Middle frontal gyrus (tissue), 1 donor: ENCODE data around the gene HAS3.
"Not testable (repeated sequence)": the region's sequence is repeated elsewhere in the genome, so short reads cannot be mapped to it uniquely, and the experiment has no call there.

Experiments used
- DNase-seq: peaks from one replicate; pipeline ENCODE4 v3.0.0-alpha.2; 2015; ENCODE audit warnings: low spot score; ENCODE audit errors: extremely low spot score

The HAS3 gene

DNA sequence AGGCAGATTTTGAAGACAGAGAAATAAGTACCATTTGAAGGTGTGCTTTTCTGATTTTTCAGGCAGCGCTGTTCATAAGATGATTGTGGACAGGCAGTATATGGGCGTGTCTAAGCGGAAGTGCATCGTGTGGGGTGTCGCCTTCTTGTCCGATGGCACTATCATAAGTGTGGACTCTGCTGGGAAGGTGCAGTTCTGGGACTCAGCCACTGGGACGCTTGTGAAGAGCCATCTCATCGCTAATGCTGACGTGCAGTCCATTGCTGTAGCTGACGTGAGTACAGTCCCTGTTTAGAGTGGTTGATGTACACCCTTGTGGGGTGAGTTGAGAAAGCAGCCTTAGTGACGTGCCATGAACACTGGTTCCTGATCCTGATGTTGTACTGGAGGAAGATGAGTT lies 37.7 kb downstream of the HAS3 start:
- no peak for DNase-seq

DNA sequence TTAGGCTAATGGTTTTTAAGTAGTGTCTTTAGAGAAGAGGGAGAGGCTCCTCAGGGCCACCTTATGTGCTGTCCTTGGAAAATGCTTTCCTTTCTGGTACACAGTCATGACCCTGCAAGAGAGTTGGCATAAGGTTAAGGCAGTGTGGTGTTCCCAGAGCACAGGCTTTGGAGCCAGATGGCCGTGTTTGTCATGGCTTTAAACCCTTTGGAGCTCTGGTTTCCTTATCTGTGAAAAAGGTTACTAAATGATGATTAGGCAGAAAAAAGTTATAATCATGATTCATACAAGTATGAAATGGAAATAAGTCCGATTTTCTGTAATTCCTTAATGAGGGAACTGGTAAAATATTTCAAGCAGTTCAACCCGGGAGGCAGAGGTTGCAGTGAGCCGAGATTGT lies 40.2 kb downstream of the HAS3 start:
- no peak for DNase-seq

GRCh38 chr16:69149621-69150020 lies 44.2 kb downstream of the HAS3 start:
- DNase-seq = not testable (repeated sequence)

- peak; percentile 73 for DNase-seq
Measured at GRCh38 chr16:69150146-69150865, 44.9 kb downstream of the HAS3 start.

DNA sequence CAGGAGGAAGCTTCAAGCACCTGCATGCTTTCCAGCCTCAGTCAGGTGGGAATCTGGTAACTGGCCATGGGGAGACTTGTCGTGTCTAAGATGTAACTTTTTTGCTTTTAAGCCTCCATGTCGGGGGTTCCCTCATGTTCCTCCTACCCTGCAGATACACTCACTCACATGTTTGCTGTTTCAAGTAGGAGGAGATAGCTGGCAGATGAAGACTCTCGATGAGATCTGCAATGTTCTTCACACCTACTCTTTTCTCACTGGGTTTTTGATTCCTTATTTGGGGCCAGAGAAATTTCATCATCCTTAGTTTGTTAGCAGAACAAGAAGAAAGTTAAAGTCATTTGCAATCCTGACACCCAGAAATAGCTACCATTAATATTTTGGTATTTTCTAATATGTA lies 51.7 kb downstream of the HAS3 start:
- DNase-seq = no peak

- no peak for DNase-seq
Measured at GRCh38 chr16:69160192-69160591, 54.7 kb downstream of the HAS3 start.

- no peak for DNase-seq
Measured at GRCh38 chr16:69165584-69165983, 60.1 kb downstream of the HAS3 start.

GRCh38 chr16:69166221-69166833 lies 60.9 kb downstream of the HAS3 start:
- no peak for DNase-seq

GRCh38 chr16:69166946-69167930 lies 61.8 kb downstream of the HAS3 start:
- no peak for DNase-seq
